MV-4-11 (cell line): Measurements from ENCODE around the gene CACNG8.

Source experiments
- DNase-seq: peaks from one replicate; lab custom pipeline; 2025; lab: John Stamatoyannopoulos, UW

The CACNG8 gene

DNA sequence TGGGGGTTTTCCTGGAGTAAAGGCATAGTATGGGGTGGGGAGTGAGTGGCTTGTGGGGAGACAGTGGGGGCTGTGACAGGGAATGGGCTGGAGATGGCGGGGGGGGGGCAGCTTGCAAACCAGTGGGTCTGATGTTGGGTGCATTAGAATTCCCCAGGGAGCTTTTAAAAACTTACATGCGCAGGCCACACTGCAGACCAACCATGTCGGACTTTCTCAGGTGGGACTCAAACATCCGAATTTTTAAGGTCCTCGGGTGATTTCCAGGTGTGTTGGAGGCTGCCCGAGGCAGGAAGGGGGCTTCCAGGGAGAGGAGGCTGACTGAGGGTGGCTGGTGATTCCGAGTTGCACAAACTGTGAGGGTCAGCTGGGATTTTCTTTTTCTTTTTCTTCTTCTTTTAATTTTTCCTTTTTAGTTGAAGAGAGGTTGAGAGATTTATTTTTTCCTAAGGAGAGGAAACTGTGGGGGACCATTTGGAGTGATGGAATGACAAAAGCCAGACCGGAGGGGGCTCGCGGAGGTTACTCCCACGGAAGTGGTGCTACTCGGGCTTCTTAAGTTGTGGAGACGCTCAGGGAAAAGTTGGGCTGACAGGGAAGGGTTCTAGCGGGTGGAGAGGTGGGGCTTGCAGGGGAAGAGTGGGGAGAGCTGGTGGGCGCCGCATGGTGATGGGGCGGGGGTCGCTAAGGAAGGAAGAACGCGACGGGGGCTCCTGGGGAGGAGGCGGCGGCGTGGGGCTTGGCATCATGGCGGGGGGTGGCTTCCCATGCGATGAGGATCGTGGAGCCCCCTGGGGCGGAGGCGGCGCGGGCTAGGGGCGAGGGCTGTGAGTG, 997 bp upstream of the CACNG8 start:
- no peak for DNase-seq

GRCh38 chr19:53965091-53965490, 2.4 kb downstream of the CACNG8 start:
- no peak for DNase-seq

DNA sequence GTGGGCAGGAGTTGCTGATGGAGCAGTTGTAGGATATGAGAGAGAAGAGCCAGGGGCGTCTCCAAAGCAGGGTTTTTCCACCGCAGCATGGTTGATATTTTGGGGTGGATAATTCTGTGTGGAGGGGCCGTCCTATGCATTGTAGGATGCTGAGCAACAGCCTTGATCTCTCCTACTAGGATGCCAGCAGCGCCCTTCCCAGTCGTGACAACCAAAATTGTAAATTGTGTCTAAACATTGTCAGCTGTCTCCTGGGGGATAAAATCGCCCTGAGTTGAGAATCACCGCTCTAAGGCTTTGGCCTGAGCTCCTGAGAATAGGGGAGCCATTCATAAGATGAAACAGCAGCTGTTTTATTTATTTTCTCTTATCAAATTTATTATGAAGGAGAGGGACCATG, 4.2 kb downstream of the CACNG8 start:
- no peak for DNase-seq

DNA sequence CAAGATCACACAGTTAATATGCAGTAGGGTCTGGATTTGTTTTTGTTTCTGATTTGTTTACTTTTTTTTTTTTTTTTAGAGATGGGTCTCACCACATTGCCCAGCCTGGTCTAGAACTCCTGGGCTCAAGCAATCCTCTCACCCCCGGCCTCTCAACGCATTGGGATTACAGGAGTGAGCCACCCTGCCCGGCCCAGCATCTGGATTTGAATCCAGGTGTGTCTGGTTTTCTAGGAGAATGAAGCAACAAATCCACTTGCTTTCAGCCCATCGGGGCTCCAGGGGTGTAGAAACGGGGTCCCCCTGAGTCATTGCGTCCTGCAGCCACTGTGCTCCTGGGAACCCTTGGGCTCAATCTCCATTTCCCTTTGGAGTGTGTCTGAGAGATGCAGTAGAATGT, 6.6 kb downstream of the CACNG8 start:
- DNase-seq = no peak

- peak; percentile 73 for DNase-seq
Measured at GRCh38 chr19:53971673-53972072, 8.9 kb downstream of the CACNG8 start.

GRCh38 chr19:53977429-53977990, 14.8 kb downstream of the CACNG8 start:
- peak; percentile 55 for DNase-seq

DNA sequence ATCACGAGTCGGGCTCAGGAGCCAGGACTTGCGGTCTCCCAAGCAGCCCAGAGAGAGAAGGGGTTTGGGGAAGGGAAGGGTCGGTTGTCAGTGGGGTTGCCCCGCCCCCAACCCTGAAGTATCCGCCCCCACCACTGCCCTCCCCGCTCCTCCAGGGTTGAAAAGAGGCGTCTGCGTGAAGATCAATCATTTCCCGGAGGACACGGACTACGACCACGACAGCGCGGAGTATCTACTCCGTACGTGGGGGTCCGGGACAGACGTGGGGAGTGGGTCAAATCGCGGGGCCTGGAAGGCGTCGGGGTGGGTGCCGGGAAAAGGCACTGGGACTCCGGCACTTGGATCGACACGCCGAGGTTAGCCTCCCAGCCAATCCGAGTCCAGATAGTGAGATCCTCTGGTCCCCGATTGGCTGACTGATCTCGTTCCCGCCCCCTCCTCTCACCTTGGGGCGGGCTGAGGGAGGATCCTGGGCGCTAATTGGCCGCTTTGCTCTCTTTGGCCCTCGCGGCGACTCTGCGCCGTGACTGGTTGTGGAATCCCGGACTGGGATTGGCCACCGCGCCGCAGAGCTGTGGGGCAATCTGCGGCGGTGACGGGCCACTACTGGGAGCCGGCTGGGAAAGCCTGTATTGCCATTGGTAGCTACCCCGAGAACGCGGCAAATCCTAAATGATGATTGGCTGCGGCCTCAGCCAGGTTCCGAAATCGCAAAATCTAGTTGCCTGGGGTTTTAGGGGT, 15.4 kb downstream of the CACNG8 start:
- no peak for DNase-seq

DNA sequence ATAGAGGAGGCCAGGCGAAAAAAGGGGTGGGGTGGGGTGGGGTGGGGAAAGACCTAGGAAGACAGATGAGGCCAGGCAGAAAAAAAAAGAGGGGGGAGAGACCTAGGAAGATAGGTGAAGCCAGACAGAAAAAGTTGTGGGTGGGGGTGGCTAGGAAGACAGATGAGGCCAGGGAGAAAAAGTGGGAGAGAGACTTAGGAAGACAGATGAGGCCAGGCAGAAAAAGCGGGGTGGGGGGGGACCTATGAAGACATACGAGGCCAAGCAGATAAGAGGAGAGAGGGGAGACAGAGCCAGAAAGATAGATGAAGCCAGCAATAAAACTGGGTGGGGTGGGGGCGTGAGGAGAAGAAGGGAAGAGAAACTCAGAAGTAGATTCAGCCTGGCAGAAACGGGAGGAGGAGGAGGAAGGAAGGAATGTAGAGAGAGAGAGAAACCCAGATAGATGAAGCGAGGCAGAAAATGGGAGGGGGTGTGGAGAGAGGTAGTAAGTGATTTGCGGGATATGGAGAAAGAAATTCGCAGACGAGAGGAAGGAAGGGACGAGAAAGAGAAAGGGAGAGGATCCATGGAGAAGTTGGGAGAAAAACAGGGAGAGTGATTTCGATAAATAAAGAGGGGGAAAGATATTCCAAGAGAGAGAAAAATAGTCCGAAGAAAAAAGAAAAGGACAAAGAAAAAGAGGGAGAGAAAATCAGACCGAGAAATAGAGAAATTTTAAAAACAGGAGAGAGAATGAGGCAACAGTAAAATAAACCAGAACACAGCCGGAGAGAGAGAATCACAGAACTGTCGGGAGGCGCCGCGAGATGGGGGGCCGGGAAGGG, 16.5 kb downstream of the CACNG8 start:
- DNase-seq = no peak

- no peak for DNase-seq
Measured at GRCh38 chr19:53980539-53981375, 18.0 kb downstream of the CACNG8 start.

GRCh38 chr19:53981376-53981951, 18.7 kb downstream of the CACNG8 start:
- DNase-seq = no peak

DNA sequence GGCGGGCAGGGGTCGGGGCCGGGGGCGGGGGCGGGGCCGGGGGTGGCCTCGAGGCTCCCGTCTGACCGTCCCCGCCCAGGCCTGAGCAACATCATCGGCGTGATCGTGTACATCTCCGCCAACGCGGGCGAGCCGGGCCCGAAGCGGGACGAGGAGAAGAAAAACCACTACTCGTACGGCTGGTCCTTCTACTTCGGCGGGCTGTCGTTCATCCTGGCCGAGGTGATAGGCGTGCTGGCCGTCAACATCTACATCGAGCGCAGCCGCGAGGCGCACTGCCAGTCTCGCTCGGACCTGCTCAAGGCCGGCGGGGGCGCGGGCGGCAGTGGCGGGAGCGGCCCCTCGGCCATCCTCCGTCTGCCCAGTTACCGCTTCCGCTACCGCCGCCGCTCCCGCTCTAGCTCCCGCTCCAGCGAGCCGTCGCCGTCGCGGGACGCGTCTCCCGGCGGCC, 19.3 kb downstream of the CACNG8 start:
- DNase-seq = no peak

GRCh38 chr19:53982611-53983010, 19.9 kb downstream of the CACNG8 start:
- no peak for DNase-seq

DNA sequence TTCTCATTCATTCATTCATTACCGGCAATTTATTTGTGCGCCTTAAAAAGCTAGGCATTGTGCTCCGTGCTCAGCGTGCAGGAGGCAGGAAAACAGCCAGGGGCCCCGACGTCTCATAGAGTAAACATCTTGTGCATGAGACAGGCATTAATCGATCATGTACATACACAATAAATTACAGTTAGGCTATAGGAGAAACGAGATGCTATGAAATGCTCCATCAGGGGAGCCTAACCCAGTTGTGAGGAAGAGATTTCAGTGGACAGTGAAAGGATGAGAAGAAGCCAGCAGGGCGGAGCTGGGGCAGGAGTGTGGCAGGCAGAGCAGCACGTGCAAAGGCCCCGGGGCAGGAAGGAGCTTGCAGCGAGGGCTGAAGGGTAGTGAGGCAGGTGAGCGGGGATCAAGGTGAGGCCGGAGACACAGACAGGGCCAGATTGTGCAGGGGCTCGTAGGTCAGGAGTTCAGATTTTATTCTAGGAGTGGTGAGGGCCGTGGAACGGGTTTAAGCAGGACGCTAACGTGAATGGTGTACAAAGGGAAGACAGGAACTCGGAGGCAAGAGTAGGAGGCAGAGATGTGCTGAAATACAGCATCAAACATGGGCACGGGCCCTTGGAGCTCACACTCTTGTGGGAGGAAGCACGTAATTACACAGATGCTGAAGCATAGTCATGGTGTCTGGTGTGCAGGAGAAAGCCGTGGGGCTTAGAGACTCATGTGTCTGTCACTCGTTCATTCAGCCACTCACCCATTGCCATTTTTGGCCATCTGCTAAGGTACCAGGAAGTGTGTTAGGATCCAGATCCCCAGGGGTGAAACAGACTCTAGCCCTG, 20.9 kb downstream of the CACNG8 start:
- DNase-seq = no peak

GRCh38 chr19:53985863-53986262, 23.1 kb downstream of the CACNG8 start:
- no peak for DNase-seq

DNA sequence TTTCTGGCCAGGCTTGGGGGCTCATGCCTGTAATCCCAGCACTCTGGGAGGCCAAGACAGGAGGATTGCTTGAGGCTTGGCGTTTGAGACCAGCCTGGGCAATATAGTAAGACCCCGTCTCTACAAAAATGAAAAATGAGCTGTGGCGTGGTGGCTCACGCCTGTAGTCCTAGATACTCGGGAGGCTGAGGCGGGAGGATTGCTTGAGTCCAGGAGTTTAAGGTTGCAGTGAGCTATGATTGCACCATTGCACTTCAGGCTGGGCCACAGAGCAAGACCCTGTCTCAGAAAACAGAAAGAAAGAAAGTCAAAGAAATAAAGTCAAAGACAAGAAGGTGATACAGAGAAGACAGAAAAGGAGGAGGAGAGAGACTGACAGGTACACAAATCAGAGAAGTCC, 26.2 kb downstream of the CACNG8 start:
- no peak for DNase-seq

GRCh38 chr19:53989600-53990533, 27.1 kb downstream of the CACNG8 start:
- DNase-seq = no peak

- DNase-seq = no peak
Measured at GRCh38 chr19:53991224-53992113, 28.7 kb downstream of the CACNG8 start, which contains the start of gene CACNG6. TSS of gene CACNG6 (plus strand) at chr19:53991637. CDS start at chr19:53992878, 1,241 bp downstream.

DNA sequence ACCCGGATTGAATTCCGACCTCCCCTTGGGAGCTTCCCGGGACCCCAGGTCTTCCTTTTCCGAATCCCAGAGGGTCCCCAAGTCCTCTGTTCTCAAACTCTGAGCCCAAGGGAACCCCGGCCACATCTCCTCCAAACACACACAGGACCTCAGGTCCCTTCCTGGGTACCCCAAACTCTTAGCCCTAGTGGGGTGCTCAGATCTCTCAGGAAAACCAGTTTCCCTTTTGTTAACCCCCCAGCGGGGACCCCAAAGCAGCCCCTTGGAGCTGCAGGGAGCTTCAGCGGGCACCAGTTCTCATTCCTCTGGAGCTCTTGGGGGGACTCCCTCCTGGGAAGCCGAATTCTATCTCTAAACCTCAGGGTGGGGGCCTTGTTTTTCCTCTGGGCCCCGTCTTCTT, 29.5 kb downstream of the CACNG8 start:
- no peak for DNase-seq
